Testis (tissue), 3 donors: Measurements from ENCODE around the gene RBX1. TPM values are rescaled to one million over a fixed set of nuclear protein-coding genes. Genes with fewer than 3 reads are reported as not detected.

Experiments
- DNase-seq: peaks from one replicate; pipeline ENCODE4 v3.0.0-alpha.2; 2019
- H3K27ac ChIP-seq, 2 donors: fragments of 200-600 bp; sonication (generic); one replicate each; pipeline ENCODE4 v1.5.1; 2019
- H3K27me3 ChIP-seq: fragments of 200-600 bp; sonication (generic); one replicate; pipeline ENCODE4 v1.5.1; 2019
- H3K36me3 ChIP-seq: fragments of 200-600 bp; sonication (generic); one replicate; pipeline ENCODE4 v1.5.1; 2017; ENCODE audit warnings: low read depth; ENCODE audit errors: missing control alignments
- H3K4me1 ChIP-seq: fragments of 200-600 bp; sonication (generic); one replicate; pipeline ENCODE4 v1.5.1; 2019
- H3K4me3 ChIP-seq, 2 donors: fragments of 200-600 bp; sonication (generic); one replicate each; pipeline ENCODE4 v1.5.1; 2017 to 2019
- H3K9me3 ChIP-seq: fragments of 200-600 bp; sonication (generic); one replicate; pipeline ENCODE4 v1.5.1; 2017
- POLR2A ChIP-seq: fragments of 450-650 bp; IDR thresholded peaks from one replicate; pipeline ENCODE4 v1.6.1; 2017; ENCODE audit warnings: antibody characterized with exemption, mild to moderate bottlenecking, moderate library complexity
- WGBS, 2 donors: methylation state at CpG; one replicate each; pipeline ENCODE4 v1.1.5; 2018; 5-methylcytosine and 5-hydroxymethylcytosine counted together
- intact Hi-C: fragments of 100-400 bp; cut with DNase I; formaldehyde crosslinking; loops from one replicate; pipeline ENCODE4 v1.15.1; 2023; ENCODE audit warnings: low total_unique reads
- polyA plus RNA-seq: library from polyadenylated mRNA; stranded (reverse); fragments of 350-450 nt; fragmentation: Illumina TruSeq; extraction: RNeasy Lipid Tissue Mini Kit (QIAGEN cat#74804); gene quantifications from one replicate; pipeline ENCODE4 v1.2.3, GENCODE V29; 2014; ENCODE audit warnings: low read depth, low replicate concordance; ENCODE audit not compliant: insufficient read depth
- total RNA-seq, 2 donors: library from RNA; depleted of rRNA; stranded (reverse); fragments of >200 nt; gene quantifications; one replicate each; pipeline ENCODE4 v1.2.3, GENCODE V29; 2016
- TF ChIP-seq, protein P1 (sequence below), 3 experiments: fragments of 450-650 bp in 2 of 3; fragments of 200-600 bp in 1 of 3; sonication (generic) in 1 of 3; IDR thresholded peaks; one replicate each; pipeline ENCODE4 v1.5.1; 2016 to 2019; ENCODE audit warnings: antibody characterized with exemption in 3 of 3, mild to moderate bottlenecking in 2 of 3, moderate library complexity in 1 of 3

RBX1 gene
- total and polyA plus RNA-seq, 3 donors from 2014 or later = 44.3 to 47.1 (median 45.2) TPM

DNA sequence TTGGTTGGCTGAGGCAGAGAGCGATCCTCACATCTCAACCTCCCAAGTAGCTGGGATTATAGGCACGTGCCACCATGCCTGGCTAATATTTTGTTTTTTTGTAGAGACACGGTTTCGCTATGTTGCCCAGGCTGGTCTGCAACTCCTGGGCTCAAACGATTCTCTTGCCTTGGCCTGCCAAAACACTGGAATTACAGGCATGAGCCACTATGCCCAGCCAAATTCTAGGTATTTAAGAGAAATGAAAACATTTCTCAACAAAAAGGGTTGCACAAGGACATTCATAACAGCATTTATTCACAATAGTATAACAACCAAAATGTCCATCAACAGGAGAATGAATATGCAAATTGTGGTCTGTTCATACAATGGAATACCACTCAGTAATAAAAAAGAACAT lies 31.7 kb upstream of the RBX1 start:
- Histone ChIP-seq H3K36me3 (no peaks in the 10 kb centered on the region), H3K4me3 (no peak overlapping the region), H3K27me3 (no peaks in the 10 kb centered on the region), H3K4me1 (no peaks in the 10 kb centered on the region), H3K27ac (no peak overlapping the region), H3K9me3 (no peaks in the 10 kb centered on the region)
- peak; percentile 4 for DNase-seq
- WGBS, 2 donors = 81 to 87% methylated on average over 5 of the region's 5 CpGs
- TF ChIP-seq POLR2A = no peak
- TF ChIP-seq, protein P1, sequence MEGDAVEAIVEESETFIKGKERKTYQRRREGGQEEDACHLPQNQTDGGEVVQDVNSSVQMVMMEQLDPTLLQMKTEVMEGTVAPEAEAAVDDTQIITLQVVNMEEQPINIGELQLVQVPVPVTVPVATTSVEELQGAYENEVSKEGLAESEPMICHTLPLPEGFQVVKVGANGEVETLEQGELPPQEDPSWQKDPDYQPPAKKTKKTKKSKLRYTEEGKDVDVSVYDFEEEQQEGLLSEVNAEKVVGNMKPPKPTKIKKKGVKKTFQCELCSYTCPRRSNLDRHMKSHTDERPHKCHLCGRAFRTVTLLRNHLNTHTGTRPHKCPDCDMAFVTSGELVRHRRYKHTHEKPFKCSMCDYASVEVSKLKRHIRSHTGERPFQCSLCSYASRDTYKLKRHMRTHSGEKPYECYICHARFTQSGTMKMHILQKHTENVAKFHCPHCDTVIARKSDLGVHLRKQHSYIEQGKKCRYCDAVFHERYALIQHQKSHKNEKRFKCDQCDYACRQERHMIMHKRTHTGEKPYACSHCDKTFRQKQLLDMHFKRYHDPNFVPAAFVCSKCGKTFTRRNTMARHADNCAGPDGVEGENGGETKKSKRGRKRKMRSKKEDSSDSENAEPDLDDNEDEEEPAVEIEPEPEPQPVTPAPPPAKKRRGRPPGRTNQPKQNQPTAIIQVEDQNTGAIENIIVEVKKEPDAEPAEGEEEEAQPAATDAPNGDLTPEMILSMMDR (IDR thresholded peaks at IDR 0.05) = no peak
- intact Hi-C loops = no loop called here

DNA sequence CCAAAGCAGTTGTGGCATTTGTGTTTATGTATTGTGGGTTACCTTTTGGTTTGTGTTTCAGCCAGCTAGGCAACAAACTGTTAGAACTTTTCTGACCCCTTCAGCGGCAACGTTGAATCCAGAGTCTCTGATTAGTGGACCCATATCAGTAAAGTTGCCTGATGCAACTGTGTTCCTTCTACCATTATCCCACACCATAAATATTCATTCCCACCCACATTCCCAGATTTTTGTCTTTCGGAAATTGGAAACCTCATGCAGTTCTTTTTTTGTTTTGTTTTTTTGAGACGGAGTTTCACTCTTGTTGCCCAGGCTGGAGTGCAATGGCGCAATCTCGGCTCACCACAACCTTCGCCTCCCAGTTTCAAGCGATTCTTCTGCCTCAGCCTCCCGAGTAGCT lies 30.7 kb upstream of the RBX1 start:
- intact Hi-C loops = no loop called here
- TF ChIP-seq, protein P1 (IDR thresholded peaks at IDR 0.05) = no peak
- TF ChIP-seq POLR2A = no peak
- Histone ChIP-seq H3K4me1 (no peaks in the 10 kb centered on the region), H3K9me3 (no peaks in the 10 kb centered on the region), H3K27me3 (no peaks in the 10 kb centered on the region), H3K4me3 (no peak overlapping the region), H3K27ac (no peak overlapping the region), H3K36me3 (no peaks in the 10 kb centered on the region)
- no peak for DNase-seq
- 87% methylated on average over 9 of the region's 9 CpGs for WGBS, 2 donors

DNA sequence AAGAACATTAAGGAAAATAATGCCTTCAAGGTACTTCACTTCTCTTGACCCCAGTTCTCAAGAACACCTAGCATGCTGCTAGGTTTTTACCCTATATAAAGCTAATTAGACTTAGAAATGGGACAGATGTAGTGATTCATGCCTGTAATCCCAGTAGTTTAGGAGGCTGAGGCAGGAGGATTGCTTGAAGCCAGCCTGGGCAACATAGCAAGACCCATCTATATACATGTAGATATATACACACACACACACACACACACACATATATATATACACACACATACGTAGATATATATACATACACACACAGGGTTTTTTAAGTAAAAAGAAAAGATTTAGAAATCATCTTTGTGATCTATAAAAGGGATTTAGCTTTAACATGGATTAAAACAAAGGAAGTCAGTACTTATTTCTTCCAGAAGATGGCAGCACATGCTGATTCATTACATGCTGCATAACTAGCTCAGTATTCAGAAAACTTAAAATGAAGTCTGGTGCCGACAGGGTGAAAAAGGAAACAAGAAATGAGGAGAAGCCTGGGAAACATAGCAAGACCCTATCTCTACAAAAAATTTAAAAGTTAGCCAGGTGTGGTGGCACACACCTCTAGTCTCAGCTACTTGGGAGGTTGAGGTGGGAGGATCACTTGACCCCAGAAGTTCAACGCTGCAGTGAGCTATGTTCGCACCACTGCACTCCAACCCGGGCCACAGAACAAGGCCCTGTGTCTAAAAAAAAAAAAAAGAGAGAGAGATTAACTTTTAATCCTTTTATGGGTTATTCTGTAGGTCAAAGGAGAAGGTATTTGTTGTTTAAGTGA lies 28.5 kb upstream of the RBX1 start:
- Histone ChIP-seq H3K27me3 (no peaks in the 10 kb centered on the region), H3K4me3 (no peak overlapping the region), H3K36me3 (no peaks in the 10 kb centered on the region), H3K9me3 (no peaks in the 10 kb centered on the region), H3K27ac (no peak overlapping the region), H3K4me1 (no peaks in the 10 kb centered on the region)
- 58 to 61% methylated on average over 5 of the region's 5 CpGs for WGBS, 2 donors
- intact Hi-C loops = no loop called here
- TF ChIP-seq, protein P1 (IDR thresholded peaks at IDR 0.05) = peak; percentile 61 to 76 (median 70)
- TF ChIP-seq POLR2A = no peak
- no peak for DNase-seq

DNA sequence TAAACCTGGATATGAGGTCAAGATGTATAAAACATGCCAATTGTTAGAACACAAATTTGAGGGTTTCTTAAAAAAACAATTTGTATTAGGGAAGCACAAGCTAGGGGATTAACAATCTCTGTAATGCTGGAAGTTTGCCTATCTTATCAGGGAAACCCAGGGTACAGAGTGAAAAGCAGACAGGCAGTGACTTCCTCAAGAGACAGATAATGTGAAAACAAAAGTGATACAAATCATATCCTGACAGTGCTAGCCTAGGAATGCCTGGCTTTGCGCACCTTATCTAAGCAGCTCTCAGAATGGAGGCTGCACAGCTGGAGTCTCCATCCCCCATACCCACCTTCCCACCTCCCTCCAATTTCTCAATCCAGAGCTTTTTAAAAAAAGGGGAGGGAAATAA lies 22.5 kb upstream of the RBX1 start:
- H3K4me1 ChIP-seq = peaks cover 9% of the 10 kb centered on the region
- intact Hi-C loops = no loop called here
- no peaks in the 10 kb centered on the region for H3K36me3 ChIP-seq
- peak overlapping the region in 1 of 2 donors; percentile 36 for H3K27ac ChIP-seq
- H3K4me3 ChIP-seq = no peak overlapping the region
- no peaks in the 10 kb centered on the region for H3K27me3 ChIP-seq
- no peaks in the 10 kb centered on the region for H3K9me3 ChIP-seq
- 48 to 67% methylated on average over 1 of the region's 1 CpG for WGBS, 2 donors
- TF ChIP-seq, protein P1 (IDR thresholded peaks at IDR 0.05) = no peak
- no peak for TF ChIP-seq POLR2A
- DNase-seq = peak; percentile 30

DNA sequence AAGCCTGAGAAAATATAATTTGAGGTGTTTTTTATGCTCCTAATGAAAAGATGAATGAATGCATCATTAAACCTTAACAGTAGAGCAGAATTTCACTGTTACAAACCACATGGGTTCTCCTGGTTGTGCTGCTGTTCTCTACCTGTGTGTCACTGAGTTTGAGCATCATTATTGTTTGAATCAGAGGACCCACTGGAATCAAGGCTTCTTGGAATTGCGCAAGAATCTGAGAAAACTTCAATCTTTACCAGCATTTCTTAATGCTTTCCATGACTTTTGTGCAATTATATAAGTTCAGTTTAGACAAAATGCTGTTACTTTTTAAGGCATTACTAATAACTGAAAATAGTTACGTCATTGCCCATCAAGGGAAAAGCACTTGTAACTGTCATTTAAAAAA lies 18.8 kb upstream of the RBX1 start:
- no peaks in the 10 kb centered on the region for H3K9me3 ChIP-seq
- no peaks in the 10 kb centered on the region for H3K27me3 ChIP-seq
- H3K27ac ChIP-seq = peak overlapping the region in 1 of 2 donors; percentile 3
- intact Hi-C loops = no loop called here
- no peaks in the 10 kb centered on the region for H3K36me3 ChIP-seq
- WGBS, 2 donors = 69 to 82% methylated on average over 2 of the region's 2 CpGs
- no peak for TF ChIP-seq POLR2A
- TF ChIP-seq, protein P1 (IDR thresholded peaks at IDR 0.05) = no peak
- no peak overlapping the region for H3K4me3 ChIP-seq
- DNase-seq = no peak
- peaks cover 9% of the 10 kb centered on the region for H3K4me1 ChIP-seq
